Endothelial cell of umbilical vein (primary cell): ENCODE results near the gene FNBP1.

Source experiments
- EZH2 ChIP-seq: IDR thresholded peaks from 2 replicates; pipeline ENCODE4 v1.6.1; 2012; ENCODE audit warnings: borderline replicate concordance, low read depth, mild to moderate bottlenecking, moderate library complexity, low read length, inconsistent platforms; ENCODE audit not compliant: severe bottlenecking
- POLR2A ChIP-seq: IDR thresholded peaks from 2 replicates; pipeline ENCODE4 v1.6.1; 2012; ENCODE audit warnings: low read depth, mild to moderate bottlenecking, control low read depth, low read length
- POLR2AphosphoS5 ChIP-seq: IDR thresholded peaks from 2 replicates; pipeline ENCODE4 v1.6.1; 2012; ENCODE audit warnings: low read depth, mild to moderate bottlenecking, control low read depth, low read length, moderate library complexity; ENCODE audit not compliant: insufficient read depth
- TF ChIP-seq, protein P1 (sequence below), 2 donors: IDR thresholded peaks; 1 replicate in 1 of 2; 2 replicates in 1 of 2; pipeline ENCODE4 v1.5.1; 2011; ENCODE audit warnings: low read length in 2 of 2, mild to moderate bottlenecking in 2 of 2, moderate library complexity in 2 of 2, control low read depth in 1 of 2, inconsistent platforms in 1 of 2, low read depth in 1 of 2; ENCODE audit not compliant: insufficient read depth in 1 of 2; ENCODE audit errors: extremely low read depth in 1 of 2

DNA sequence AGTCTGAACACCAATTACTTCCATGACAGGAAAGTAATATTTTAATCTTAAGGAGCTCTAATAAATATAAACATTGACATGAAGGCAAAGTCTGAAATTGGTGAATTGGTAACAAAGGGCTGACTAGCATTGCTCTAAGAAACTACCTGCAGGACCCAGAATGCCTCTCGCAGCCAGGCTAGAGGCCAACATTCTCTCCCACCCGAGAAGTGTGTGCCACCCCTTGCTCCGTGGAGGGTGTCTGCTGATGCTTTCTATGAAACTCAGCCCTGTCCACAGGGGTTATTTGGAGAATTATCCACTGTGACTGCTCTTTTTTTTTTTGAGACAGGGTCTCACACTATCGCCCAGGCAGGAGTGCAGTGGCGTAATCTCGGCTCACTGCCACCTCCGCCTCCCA is 126.3 kb downstream of the FNBP1 start:
- TF ChIP-seq, protein P1, sequence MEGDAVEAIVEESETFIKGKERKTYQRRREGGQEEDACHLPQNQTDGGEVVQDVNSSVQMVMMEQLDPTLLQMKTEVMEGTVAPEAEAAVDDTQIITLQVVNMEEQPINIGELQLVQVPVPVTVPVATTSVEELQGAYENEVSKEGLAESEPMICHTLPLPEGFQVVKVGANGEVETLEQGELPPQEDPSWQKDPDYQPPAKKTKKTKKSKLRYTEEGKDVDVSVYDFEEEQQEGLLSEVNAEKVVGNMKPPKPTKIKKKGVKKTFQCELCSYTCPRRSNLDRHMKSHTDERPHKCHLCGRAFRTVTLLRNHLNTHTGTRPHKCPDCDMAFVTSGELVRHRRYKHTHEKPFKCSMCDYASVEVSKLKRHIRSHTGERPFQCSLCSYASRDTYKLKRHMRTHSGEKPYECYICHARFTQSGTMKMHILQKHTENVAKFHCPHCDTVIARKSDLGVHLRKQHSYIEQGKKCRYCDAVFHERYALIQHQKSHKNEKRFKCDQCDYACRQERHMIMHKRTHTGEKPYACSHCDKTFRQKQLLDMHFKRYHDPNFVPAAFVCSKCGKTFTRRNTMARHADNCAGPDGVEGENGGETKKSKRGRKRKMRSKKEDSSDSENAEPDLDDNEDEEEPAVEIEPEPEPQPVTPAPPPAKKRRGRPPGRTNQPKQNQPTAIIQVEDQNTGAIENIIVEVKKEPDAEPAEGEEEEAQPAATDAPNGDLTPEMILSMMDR (IDR thresholded peaks at IDR 0.05; ENCODE audit: extremely low read depth in 1 of 2, insufficient read depth in 1 of 2, low read depth in 1 of 2, low read length in 2 of 2): no peak
- TF ChIP-seq POLR2A (no peak), POLR2AphosphoS5 (no peak), EZH2 (no peak)
